HepG2 (cell line): ENCODE measurements around the gene HEPN1. TPM values are rescaled to one million over a fixed set of nuclear protein-coding genes. Genes with fewer than 3 reads are reported as not detected.

ENCODE experiments used
- BCL3 ChIP-seq: sonication (generic); formaldehyde crosslinking; IDR thresholded peaks from 2 replicates; pipeline ENCODE4 v1.5.1; 2020; ENCODE audit warnings: mild to moderate bottlenecking, missing genetic modification reagents, moderate library complexity
- DMAP1 ChIP-seq: IDR thresholded peaks from 2 replicates; pipeline ENCODE4 v1.6.1; 2016
- ELF3 ChIP-seq: IDR thresholded peaks from 2 replicates; pipeline ENCODE4 v1.6.1; 2016; ENCODE audit warnings: missing genetic modification reagents, missing compliant biosample characterization
- GABPA ChIP-seq, 2 experiments: IDR thresholded peaks; 2 replicates each; pipeline ENCODE4 v1.6.1; 2011 to 2016; ENCODE audit warnings: low read depth in 2 of 2, low read length in 1 of 2, missing biosample characterization in 1 of 2, missing genetic modification characterization in 1 of 2
- GATAD1 ChIP-seq: IDR thresholded peaks from 2 replicates; pipeline ENCODE4 v1.6.1; 2016; ENCODE audit warnings: missing genetic modification reagents, missing compliant biosample characterization
- HIC2 ChIP-seq: sonication (generic); formaldehyde crosslinking; IDR thresholded peaks from 2 replicates; pipeline ENCODE4 v1.9.0; 2022; ENCODE audit warnings: low read depth, missing genetic modification reagents
- HMG20B ChIP-seq: conservative IDR thresholded peaks from 2 replicates; pipeline ENCODE4 v1.6.1; 2016; ENCODE audit warnings: missing genetic modification reagents, missing compliant biosample characterization
- JUN ChIP-seq: sonication (generic); formaldehyde crosslinking; IDR thresholded peaks from 2 replicates; pipeline ENCODE4 v1.4.0; 2020; ENCODE audit warnings: mild to moderate bottlenecking, missing genetic modification reagents
- RXRB ChIP-seq: IDR thresholded peaks from 2 replicates; pipeline ENCODE4 v1.6.1; 2016; ENCODE audit warnings: borderline replicate concordance, missing genetic modification reagents, missing compliant biosample characterization
- SMARCC2 ChIP-seq: fragments of 450-650 bp; IDR thresholded peaks from 2 replicates; pipeline ENCODE4 v1.6.1; 2017; ENCODE audit warnings: antibody characterized with exemption, mild to moderate bottlenecking
- SOX13 ChIP-seq, 3 experiments: fragments of 450-650 bp in 1 of 3; sonication (generic) in 1 of 3; formaldehyde crosslinking in 1 of 3; IDR thresholded peaks in 2 of 3; conservative IDR thresholded peaks in 1 of 3; 2 replicates each; pipeline versions ENCODE4 v1.5.0 to v1.6.1; 2016 to 2020; ENCODE audit warnings: antibody characterized with exemption in 1 of 3, mild to moderate bottlenecking in 1 of 3, missing compliant biosample characterization in 1 of 3, missing genetic modification reagents in 1 of 3, moderate library complexity in 1 of 3
- TARDBP ChIP-seq: sonication (generic); formaldehyde crosslinking; IDR thresholded peaks from 2 replicates; pipeline ENCODE4 v1.8.0; 2022; ENCODE audit warnings: mild to moderate bottlenecking, missing genetic modification reagents
- TGIF2 ChIP-seq: IDR thresholded peaks from 2 replicates; pipeline ENCODE4 v1.6.1; 2016; ENCODE audit warnings: control low read depth, missing compliant biosample characterization
- ZNF256 ChIP-seq: sonication (generic); formaldehyde crosslinking; conservative IDR thresholded peaks from 2 replicates; pipeline ENCODE4 v1.4.0; 2020; ENCODE audit warnings: missing genetic modification reagents
- ZNF318 ChIP-seq: sonication (generic); formaldehyde crosslinking; IDR thresholded peaks from 2 replicates; pipeline ENCODE4 v1.4.0; 2020; ENCODE audit warnings: mild to moderate bottlenecking, missing genetic modification reagents
- ZNF543 ChIP-seq: sonication (generic); formaldehyde crosslinking; IDR thresholded peaks from 2 replicates; pipeline ENCODE4 v1.4.0; 2020; ENCODE audit warnings: mild to moderate bottlenecking, missing genetic modification reagents
- ZNF713 ChIP-seq: sonication (generic); formaldehyde crosslinking; IDR thresholded peaks from 2 replicates; pipeline ENCODE4 v1.4.0; 2020; ENCODE audit warnings: mild to moderate bottlenecking, missing genetic modification reagents
- ZNF780A ChIP-seq: sonication (generic); formaldehyde crosslinking; IDR thresholded peaks from 2 replicates; pipeline ENCODE4 v1.8.0; 2022; ENCODE audit warnings: mild to moderate bottlenecking, missing genetic modification reagents, moderate library complexity
- polyA plus RNA-seq, 8 experiments: library from polyadenylated mRNA; depleted of rRNA in 3 of 8; stranded (reverse) in 7 of 8; unstranded in 1 of 8; fragments of >200 nt; fragmentation: Illumina TruSeq in 4 of 8; extraction: Trizol in 4 of 8; gene quantifications; 2 replicates each; pipeline versions ENCODE4 v1.2.1 to v1.2.3, GENCODE V29; 2011 to 2016; ENCODE audit warnings: low read depth in 4 of 8, missing spikeins in 1 of 8, mixed read lengths in 1 of 8; ENCODE audit not compliant: insufficient read depth in 1 of 8
- total RNA-seq, 5 experiments: library from RNA; depleted of rRNA; stranded (reverse); fragments of >200 nt; fragmentation: Illumina TruSeq; extraction: Trizol; gene quantifications; 2 replicates each; pipeline ENCODE4 v1.2.3, GENCODE V29; 2016; ENCODE audit warnings: low read depth in 1 of 5

Gene HEPN1
- total and polyA plus RNA-seq, 2 of the 13 experiments (the other 11 are each of a cell fraction or from before 2014, with no cell fraction given), result not detected

GRCh38 chr11:124898711-124899110 lies 20.3 kb upstream of the HEPN1 start (continued):
- TF ChIP-seq GABPA (IDR thresholded peaks at IDR 0.05; ENCODE audit: low read depth, low read length) (no peak), GABPA (CRISPR knock-in tag; IDR thresholded peaks at IDR 0.05; ENCODE audit: low read depth) (peak; percentile 58), TARDBP (peak; percentile 35; the same call in 1 of the 2 replicates), ZNF543 (CRISPR knock-in tag) (no peak), ZNF713 (CRISPR knock-in tag) (no peak), GATAD1 (CRISPR knock-in tag) (no peak; the same call in 1 of the 2 replicates), DMAP1 (CRISPR knock-in tag) (no peak), SOX13 (IDR thresholded peaks at IDR 0.05) (peak; percentile 83), SOX13 (CRISPR knock-in tag; conservative IDR thresholded peaks at IDR 0.05 in 1 of 2, IDR thresholded peaks at IDR 0.05 in 1 of 2) (peak in 1 of 2 experiments; percentile 88; a peak in 2 of 4 replicates), RXRB (CRISPR knock-in tag) (0 out of 2 replicates have a peak, but pooled peaks have one; percentile 50), JUN (no peak), ZNF318 (CRISPR knock-in tag) (no peak), BCL3 (CRISPR knock-in tag) (no peak), TGIF2 (CRISPR knock-in tag) (no peak), SMARCC2 (no peak), ZNF256 (no peak), ZNF780A (CRISPR knock-in tag) (no peak), ELF3 (CRISPR knock-in tag) (peak; percentile 92), HIC2 (CRISPR knock-in tag) (peak; percentile 68; the same call in 1 of the 2 replicates), HMG20B (CRISPR knock-in tag) (no peak)
